K562 (cell line): ENCODE results near the gene NAA50. TPM values are rescaled to one million over a fixed set of nuclear protein-coding genes. Genes with fewer than 3 reads are reported as not detected.

Experiments used
- ATAC-seq: fragments of 200-7000 bp; cut with Tn5 transposase; 3 replicates; pipeline ENCODE4 v1.9.1; 2020; ENCODE audit warnings: moderate library complexity
- BruUV-seq: library from RNA; stranded (reverse); fragments of 400-500 nt; replicated peaks from 2 replicates; lab custom pipeline; 2021; lab: Mats Ljungman, UMichigan
- CTCF ChIA-PET: fragments of 300-600 bp; formaldehyde crosslinking; extraction: SDS; loops from one replicate; lab custom pipeline; 2021; ENCODE audit warnings: low intra/inter-chr PET ratio; lab: Yijun Ruan, JAX
- POLR2A ChIA-PET: fragments of 300-600, 350-650 bp; sonication (Branson Sonifier 250); formaldehyde crosslinking; extraction: SDS; loops from one replicate; lab custom pipeline; 2021; ENCODE audit warnings: antibody characterized with exemption, inconsistent platforms; lab: Yijun Ruan, JAX
- DNase-seq, 4 experiments: peaks; one replicate each; pipeline versions ENCODE4 v3.0.0 to v3.0.0-alpha.2; 2011 to 2018; ENCODE audit warnings: low spot score in 3 of 4, mixed read lengths in 3 of 4; ENCODE audit errors: extremely low read depth in 1 of 4
- FAIRE-seq: peaks from 2 replicates; lab custom pipeline; 2011; peaks lifted over from hg19 to GRCh38; lab: Jason Lieb, UNC
- H2AFZ ChIP-seq: 2 replicates; pipeline ENCODE4 v1.6.0; 2011; ENCODE audit warnings: low read depth, low read length, control low read depth, inconsistent platforms
- H3K27ac ChIP-seq: fragments of 200-600 bp; 3 replicates; pipeline ENCODE4 v1.8.0; 2011; ENCODE audit warnings: low read depth, mild to moderate bottlenecking, control low read depth, inconsistent platforms, low read length, moderate library complexity, mixed read lengths; ENCODE audit errors: extremely low read depth
- H3K27me3 ChIP-seq, 2 experiments: fragments of 300-600 bp in 1 of 2; 2 replicates in 1 of 2; 3 replicates in 1 of 2; pipeline versions ENCODE4 v1.6.0 to v1.8.0; 2011; ENCODE audit warnings: inconsistent platforms in 2 of 2, low read length in 2 of 2, mild to moderate bottlenecking in 1 of 2, mixed read lengths in 1 of 2, moderate library complexity in 1 of 2; ENCODE audit not compliant: control insufficient read depth in 2 of 2, insufficient read depth in 2 of 2
- H3K36me3 ChIP-seq: fragments of 300-600 bp; 3 replicates; pipeline ENCODE4 v1.8.0; 2011; ENCODE audit warnings: mild to moderate bottlenecking, low read length, inconsistent platforms; ENCODE audit not compliant: control insufficient read depth, insufficient read depth
- H3K4me1 ChIP-seq, 2 experiments: fragments of 200-600 bp in 1 of 2; replicated peaks in 1 of 2; 2 replicates in 1 of 2; 3 replicates in 1 of 2; pipeline versions ENCODE4 v1.5.1 to v1.8.0; 2011; ENCODE audit warnings: inconsistent platforms in 2 of 2, low read length in 2 of 2, mild to moderate bottlenecking in 1 of 2, mixed read lengths in 1 of 2, moderate library complexity in 1 of 2; ENCODE audit not compliant: control insufficient read depth in 2 of 2, insufficient read depth in 2 of 2
- H3K4me2 ChIP-seq: 2 replicates; pipeline ENCODE4 v1.6.1; 2011; ENCODE audit warnings: low read length, control low read depth, inconsistent platforms, mixed read lengths; ENCODE audit not compliant: insufficient read depth
- H3K4me3 ChIP-seq: fragments of 200-600 bp; sonication (generic), shearing (Covaris generic); 2 replicates; pipeline ENCODE4 v1.5.1; 2016; ENCODE audit warnings: control low read depth, inconsistent platforms
- H3K79me2 ChIP-seq: fragments of 200-600 bp; 3 replicates; pipeline ENCODE4 v1.8.0; 2011; ENCODE audit warnings: low read length, inconsistent platforms; ENCODE audit not compliant: control insufficient read depth, insufficient read depth
- H3K9ac ChIP-seq, 2 experiments: 2 replicates each; pipeline versions ENCODE4 v1.6.0 to v1.6.1; 2011; ENCODE audit warnings: low read depth in 2 of 2, low read length in 2 of 2, control low read depth in 1 of 2, inconsistent platforms in 1 of 2, mild to moderate bottlenecking in 1 of 2, mixed read lengths in 1 of 2; ENCODE audit not compliant: insufficient read depth in 1 of 2
- H3K9me1 ChIP-seq: one replicate; pipeline ENCODE4 v1.6.0; 2011; ENCODE audit warnings: inconsistent platforms, mild to moderate bottlenecking, low read length, moderate library complexity; ENCODE audit not compliant: control insufficient read depth, insufficient read depth
- H3K9me3 ChIP-seq: replicated peaks from 2 replicates; pipeline ENCODE4 v1.5.1; 2011; ENCODE audit warnings: low read depth, low read length, inconsistent platforms; ENCODE audit not compliant: control insufficient read depth, insufficient read depth
- H4K20me1 ChIP-seq: replicated peaks from 2 replicates; pipeline ENCODE4 v1.6.1; 2011; ENCODE audit warnings: low read length, inconsistent platforms, mixed read lengths; ENCODE audit not compliant: control insufficient read depth, insufficient read depth
- ARID1B ChIP-seq: fragments of 450-650 bp; IDR thresholded peaks from 2 replicates; pipeline ENCODE4 v1.6.1; 2016; ENCODE audit warnings: antibody characterized with exemption, mild to moderate bottlenecking, inconsistent platforms
- CCNT2 ChIP-seq: IDR thresholded peaks from 2 replicates; pipeline ENCODE4 v1.6.1; 2011; ENCODE audit warnings: borderline replicate concordance, low read depth, mild to moderate bottlenecking, moderate library complexity, mixed read lengths, low read length; ENCODE audit not compliant: insufficient read length; ENCODE audit errors: extremely low read depth
- DPF2 ChIP-seq: fragments of 450-650 bp; IDR thresholded peaks from 2 replicates; pipeline ENCODE4 v1.6.1; 2016
- EZH2 ChIP-seq: IDR thresholded peaks from 2 replicates; pipeline ENCODE4 v1.6.1; 2012; ENCODE audit warnings: low read depth, mild to moderate bottlenecking, inconsistent platforms, low read length, borderline replicate concordance
- RAD21 ChIP-seq, 2 experiments: fragments of 250-450 bp in 1 of 2; fragments of 450-650 bp in 1 of 2; sonication (Bioruptor Pico) in 1 of 2; formaldehyde crosslinking in 1 of 2; IDR thresholded peaks in 1 of 2; conservative IDR thresholded peaks in 1 of 2; 2 replicates each; pipeline versions ENCODE4 v1.4.0 to v1.8.0; 2020 to 2022; ENCODE audit warnings: mild to moderate bottlenecking in 2 of 2, moderate library complexity in 1 of 2
- SREBF2 ChIP-seq: sonication (generic); formaldehyde crosslinking; IDR thresholded peaks from 2 replicates; pipeline ENCODE4 v1.4.0; 2020; ENCODE audit warnings: mild to moderate bottlenecking, missing genetic modification reagents
- SUPT5H ChIP-seq: fragments of 450-650 bp; IDR thresholded peaks from 2 replicates; pipeline ENCODE4 v1.6.1; 2016
- TAF9B ChIP-seq: fragments of 450-650 bp; IDR thresholded peaks from 2 replicates; pipeline ENCODE4 v1.6.1; 2018; ENCODE audit warnings: mild to moderate bottlenecking; ENCODE audit not compliant: partially characterized antibody
- ZNF184 ChIP-seq: sonication (generic); formaldehyde crosslinking; IDR thresholded peaks from 2 replicates; pipeline ENCODE4 v1.5.0; 2020; ENCODE audit warnings: missing genetic modification reagents
- ZNF384 ChIP-seq: IDR thresholded peaks from 2 replicates; pipeline ENCODE4 v1.6.1; 2012; ENCODE audit warnings: low read depth, low read length, improper control_type of control experiment
- ZNF436 ChIP-seq: fragments of 250-450, 450-650 bp; sonication (Bioruptor Pico); formaldehyde crosslinking; IDR thresholded peaks from 2 replicates; pipeline ENCODE4 v1.7.0; 2020; ENCODE audit warnings: mild to moderate bottlenecking
- WGBS: fragments of 100-300 bp; shearing (Covaris generic); methylation state at CpG from one replicate; pipeline ENCODE4 v1.1.6; 2016; ENCODE audit warnings: low coverage, mixed read lengths; ENCODE audit not compliant: insufficient coverage; ENCODE audit errors: missing lambda C conversion rate; 5-methylcytosine and 5-hydroxymethylcytosine counted together
- in situ Hi-C: fragments of 300-500 bp; cut with MboI; formaldehyde crosslinking; loops from 4 replicates; pipeline ENCODE4 v1.15.0; 2018; ENCODE audit warnings: inconsistent platforms, mixed read lengths
- intact Hi-C: fragments of 100-400 bp; cut with micrococcal nuclease; formaldehyde crosslinking; loops from 2 replicates; pipeline ENCODE4 v1.14.2; 2022
- polyA plus RNA-seq, 8 experiments: library from polyadenylated mRNA; depleted of rRNA in 4 of 8; stranded (reverse) in 5 of 8; unstranded in 3 of 8; fragments of >200 nt; fragmentation: Nextera tagmentation in 2 of 8; fragmentation: Illumina TruSeq in 1 of 8; extraction: Ambion mirVana in 2 of 8; extraction: Trizol in 1 of 8; gene quantifications; 2 replicates each; pipeline versions ENCODE4 v1.2.1 to v1.2.3, GENCODE V29; 2011 to 2014; ENCODE audit warnings: inconsistent platforms in 1 of 8, missing spikeins in 1 of 8
- total RNA-seq, 7 experiments: library from RNA; depleted of rRNA in 6 of 7; stranded (reverse); fragments of >200 nt in 6 of 7; fragmentation: Illumina TruSeq in 2 of 7; extraction: Trizol in 2 of 7; gene quantifications; 2 replicates each; pipeline versions ENCODE4 v1.2.1 to v1.2.3, GENCODE V29; 2011 to 2021; ENCODE audit warnings: low replicate concordance in 1 of 7
- TF ChIP-seq, protein P1 (sequence below): IDR thresholded peaks from 3 replicates; pipeline ENCODE4 v1.6.1; 2011; ENCODE audit warnings: borderline replicate concordance, mild to moderate bottlenecking; ENCODE audit not compliant: insufficient read length, insufficient read depth
- TF ChIP-seq, protein P2 (sequence below): fragments of 450-650 bp; IDR thresholded peaks from 2 replicates; pipeline ENCODE4 v1.6.1; 2016; ENCODE audit warnings: antibody characterized with exemption
- TF ChIP-seq, protein P3 (sequence below): fragments of 250-450 bp; sonication (Bioruptor Pico); IDR thresholded peaks from 2 replicates; pipeline ENCODE4 v1.5.0; 2021
- TF ChIP-seq, protein P4 (sequence below): sonication (generic); formaldehyde crosslinking; IDR thresholded peaks from 2 replicates; pipeline ENCODE4 v1.8.0; 2023; ENCODE audit warnings: mild to moderate bottlenecking, missing genetic modification reagents

Gene NAA50
- total and polyA plus RNA-seq, 9 of the 15 experiments (the other 6 are each of a cell fraction or from before 2014, with no cell fraction given), result 40.0 to 301 (median 112) TPM

DNA sequence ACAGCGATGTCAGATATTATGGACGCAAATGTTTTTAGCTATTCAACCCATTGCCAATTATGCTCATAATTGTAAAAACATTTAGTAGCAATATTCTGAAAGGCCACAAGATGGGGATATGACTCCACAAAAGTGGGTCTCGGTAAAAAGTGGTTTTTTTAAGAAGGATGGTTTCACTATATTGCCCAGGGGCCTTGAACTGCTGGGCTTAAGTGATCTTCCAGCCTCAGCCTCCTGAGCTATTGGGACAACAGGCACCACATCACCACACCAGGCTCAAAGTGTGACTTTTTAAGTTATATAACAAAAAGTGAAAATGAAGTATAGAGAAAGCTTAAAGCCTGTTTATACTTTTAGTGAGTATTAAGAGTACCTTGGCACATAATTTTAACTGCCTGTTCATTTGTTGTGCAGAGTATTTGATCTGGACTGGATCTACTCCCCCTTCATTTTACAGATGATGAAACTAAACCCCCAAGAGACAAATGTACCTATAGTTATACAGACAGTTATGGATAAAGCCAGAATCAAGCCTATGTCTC is 9.4 kb downstream of the NAA50 start:
- H3K9me1 ChIP-seq, result no peaks in the 10 kb centered on the region
- BruUV-seq, result no TSS peak
- peak in 2 of 4 experiments; percentile 27 to 54 for DNase-seq
- no peak for TF ChIP-seq ZNF436
- no peak for TF ChIP-seq ZNF184
- TF ChIP-seq SUPT5H, result no peak
- TF ChIP-seq, protein P1, sequence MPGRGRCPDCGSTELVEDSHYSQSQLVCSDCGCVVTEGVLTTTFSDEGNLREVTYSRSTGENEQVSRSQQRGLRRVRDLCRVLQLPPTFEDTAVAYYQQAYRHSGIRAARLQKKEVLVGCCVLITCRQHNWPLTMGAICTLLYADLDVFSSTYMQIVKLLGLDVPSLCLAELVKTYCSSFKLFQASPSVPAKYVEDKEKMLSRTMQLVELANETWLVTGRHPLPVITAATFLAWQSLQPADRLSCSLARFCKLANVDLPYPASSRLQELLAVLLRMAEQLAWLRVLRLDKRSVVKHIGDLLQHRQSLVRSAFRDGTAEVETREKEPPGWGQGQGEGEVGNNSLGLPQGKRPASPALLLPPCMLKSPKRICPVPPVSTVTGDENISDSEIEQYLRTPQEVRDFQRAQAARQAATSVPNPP, result no peak
- TF ChIP-seq, protein P2, sequence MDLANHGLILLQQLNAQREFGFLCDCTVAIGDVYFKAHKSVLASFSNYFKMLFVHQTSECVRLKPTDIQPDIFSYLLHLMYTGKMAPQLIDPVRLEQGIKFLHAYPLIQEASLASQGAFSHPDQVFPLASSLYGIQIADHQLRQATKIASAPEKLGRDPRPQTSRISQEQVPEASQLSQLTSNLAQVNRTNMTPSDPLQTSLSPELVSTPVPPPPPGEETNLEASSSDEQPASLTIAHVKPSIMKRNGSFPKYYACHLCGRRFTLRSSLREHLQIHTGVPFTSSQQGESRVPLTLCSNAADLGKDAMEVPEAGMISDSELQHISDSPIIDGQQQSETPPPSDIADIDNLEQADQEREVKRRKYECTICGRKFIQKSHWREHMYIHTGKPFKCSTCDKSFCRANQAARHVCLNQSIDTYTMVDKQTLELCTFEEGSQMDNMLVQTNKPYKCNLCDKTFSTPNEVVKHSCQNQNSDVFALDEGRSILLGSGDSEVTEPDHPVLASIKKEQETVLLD, result no peak
- TF ChIP-seq ARID1B, result no peak
- no peak for TF ChIP-seq EZH2
- TF ChIP-seq CCNT2, result no peak
- peak; percentile 81 for TF ChIP-seq ZNF384
- TF ChIP-seq, protein P3, sequence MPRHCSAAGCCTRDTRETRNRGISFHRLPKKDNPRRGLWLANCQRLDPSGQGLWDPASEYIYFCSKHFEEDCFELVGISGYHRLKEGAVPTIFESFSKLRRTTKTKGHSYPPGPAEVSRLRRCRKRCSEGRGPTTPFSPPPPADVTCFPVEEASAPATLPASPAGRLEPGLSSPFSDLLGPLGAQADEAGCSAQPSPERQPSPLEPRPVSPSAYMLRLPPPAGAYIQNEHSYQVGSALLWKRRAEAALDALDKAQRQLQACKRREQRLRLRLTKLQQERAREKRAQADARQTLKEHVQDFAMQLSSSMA (CRISPR knock-in tag), result no peak
- TF ChIP-seq SREBF2 (CRISPR knock-in tag), result no peak
- TF ChIP-seq TAF9B, result no peak
- peak; percentile 58 to 62 for TF ChIP-seq RAD21 (CRISPR knock-in tag; conservative IDR thresholded peaks at IDR 0.05 in 1 of 2, IDR thresholded peaks at IDR 0.05 in 1 of 2)
- TF ChIP-seq, protein P4, sequence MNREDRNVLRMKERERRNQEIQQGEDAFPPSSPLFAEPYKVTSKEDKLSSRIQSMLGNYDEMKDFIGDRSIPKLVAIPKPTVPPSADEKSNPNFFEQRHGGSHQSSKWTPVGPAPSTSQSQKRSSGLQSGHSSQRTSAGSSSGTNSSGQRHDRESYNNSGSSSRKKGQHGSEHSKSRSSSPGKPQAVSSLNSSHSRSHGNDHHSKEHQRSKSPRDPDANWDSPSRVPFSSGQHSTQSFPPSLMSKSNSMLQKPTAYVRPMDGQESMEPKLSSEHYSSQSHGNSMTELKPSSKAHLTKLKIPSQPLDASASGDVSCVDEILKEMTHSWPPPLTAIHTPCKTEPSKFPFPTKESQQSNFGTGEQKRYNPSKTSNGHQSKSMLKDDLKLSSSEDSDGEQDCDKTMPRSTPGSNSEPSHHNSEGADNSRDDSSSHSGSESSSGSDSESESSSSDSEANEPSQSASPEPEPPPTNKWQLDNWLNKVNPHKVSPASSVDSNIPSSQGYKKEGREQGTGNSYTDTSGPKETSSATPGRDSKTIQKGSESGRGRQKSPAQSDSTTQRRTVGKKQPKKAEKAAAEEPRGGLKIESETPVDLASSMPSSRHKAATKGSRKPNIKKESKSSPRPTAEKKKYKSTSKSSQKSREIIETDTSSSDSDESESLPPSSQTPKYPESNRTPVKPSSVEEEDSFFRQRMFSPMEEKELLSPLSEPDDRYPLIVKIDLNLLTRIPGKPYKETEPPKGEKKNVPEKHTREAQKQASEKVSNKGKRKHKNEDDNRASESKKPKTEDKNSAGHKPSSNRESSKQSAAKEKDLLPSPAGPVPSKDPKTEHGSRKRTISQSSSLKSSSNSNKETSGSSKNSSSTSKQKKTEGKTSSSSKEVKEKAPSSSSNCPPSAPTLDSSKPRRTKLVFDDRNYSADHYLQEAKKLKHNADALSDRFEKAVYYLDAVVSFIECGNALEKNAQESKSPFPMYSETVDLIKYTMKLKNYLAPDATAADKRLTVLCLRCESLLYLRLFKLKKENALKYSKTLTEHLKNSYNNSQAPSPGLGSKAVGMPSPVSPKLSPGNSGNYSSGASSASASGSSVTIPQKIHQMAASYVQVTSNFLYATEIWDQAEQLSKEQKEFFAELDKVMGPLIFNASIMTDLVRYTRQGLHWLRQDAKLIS, result no peak
- no peak for TF ChIP-seq DPF2

More for the DNA sequence above, 9.4 kb downstream of the NAA50 start:
- FAIRE-seq, result peak; percentile 71
- intact Hi-C loops, result loop anchor here (1.0 to 10.0 kb wide), 3 partner anchors 106 to 418 kb away; no protein-coding TSS in a partner anchor
- 53% methylated on average over 3 of the region's 3 CpGs for WGBS
- Histone ChIP-seq H3K36me3 (peaks cover 62% of the 10 kb centered on the region), H2AFZ (no peak overlapping the region), H3K4me2 (no peak overlapping the region), H3K9me3 (no peaks in the 10 kb centered on the region; the same call in 1 of the 2 replicates), H3K4me1 (peaks cover 0 to 10% of the 10 kb centered on the region in 2 experiments; a peak in 2 of 5 replicates), H3K9ac (no peak overlapping the region), H3K4me3 (no peak overlapping the region), H4K20me1 (peaks cover 19% of the 10 kb centered on the region), H3K79me2 (peaks cover 100% of the 10 kb centered on the region), H3K27me3 (no peaks in the 10 kb centered on the region), H3K27ac (peak overlapping the region; percentile 19; the same call in 1 of the 3 replicates)
- ChIA-PET CTCF (interaction anchor here (1.9 kb wide), 1 partner anchor 176 kb away, joined by 9 read pairs; no protein-coding TSS in a partner anchor), POLR2A (interaction anchor here (1.1 kb wide), 1 partner anchor 9 kb away, joined by 4 read pairs; no protein-coding TSS in a partner anchor)
- ATAC-seq, result peak; percentile 73
- in situ Hi-C loops, result no loop called here
